Pulmonary artery endothelial cell (primary cell): ENCODE data around the gene NEUROG2. TPM values are rescaled to one million over a fixed set of nuclear protein-coding genes. Genes with fewer than 3 reads are reported as not detected.
"Not testable (repeated sequence)": the region's sequence is repeated elsewhere in the genome, so short reads cannot be mapped to it uniquely, and the experiment has no call there.

Experiments used
- DNase-seq: peaks from one replicate; pipeline ENCODE4 v3.0.0-alpha.2; 2011; ENCODE audit warnings: low read depth, low spot score
- total RNA-seq: library from RNA; depleted of rRNA; stranded (reverse); fragments of >200 nt; gene quantifications from 2 replicates; pipeline ENCODE4 v1.2.3, GENCODE V29; 2014

NEUROG2 gene
- total RNA-seq, 1 donor from 2014 or later: not detected

DNA sequence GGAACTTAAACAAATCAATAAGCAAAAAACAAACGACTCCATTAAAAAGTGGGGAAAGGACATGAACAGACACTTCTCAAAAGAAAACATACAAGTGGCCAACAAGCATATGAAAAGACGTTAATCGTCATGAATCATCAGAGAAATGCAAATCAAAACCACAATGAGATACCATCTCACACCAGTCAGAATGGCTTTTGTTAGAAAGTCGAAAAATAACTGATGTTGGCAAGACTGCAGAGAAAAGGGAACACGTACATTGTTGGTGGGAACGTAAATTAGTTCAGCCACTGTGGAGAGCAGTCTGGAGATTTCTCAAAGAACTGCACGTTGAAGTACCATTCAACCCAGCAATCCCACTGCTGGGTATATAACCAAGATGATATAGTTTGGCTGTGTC is 23.7 kb downstream of the NEUROG2 start:
- DNase-seq: no peak

DNA sequence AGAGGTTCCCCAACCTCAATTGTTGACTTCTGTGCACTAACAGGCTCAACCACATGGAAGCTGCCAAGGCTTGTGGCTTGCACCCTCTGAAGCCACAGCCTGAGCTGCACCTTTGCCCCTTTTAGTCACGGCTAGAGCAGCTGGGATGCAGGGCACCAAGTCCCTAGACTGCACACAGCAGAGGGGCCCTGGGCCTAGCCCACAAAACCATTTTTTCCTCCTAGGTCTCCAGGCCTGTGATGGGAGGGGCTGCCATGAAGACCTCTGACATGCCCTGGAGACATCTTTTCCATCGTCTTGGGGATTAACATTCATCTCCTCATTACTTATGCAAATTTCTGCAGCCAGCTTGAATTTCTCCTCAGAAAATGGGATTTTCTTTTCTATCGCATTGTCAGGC is 25.2 kb downstream of the NEUROG2 start:
- not testable (repeated sequence) for DNase-seq

DNA sequence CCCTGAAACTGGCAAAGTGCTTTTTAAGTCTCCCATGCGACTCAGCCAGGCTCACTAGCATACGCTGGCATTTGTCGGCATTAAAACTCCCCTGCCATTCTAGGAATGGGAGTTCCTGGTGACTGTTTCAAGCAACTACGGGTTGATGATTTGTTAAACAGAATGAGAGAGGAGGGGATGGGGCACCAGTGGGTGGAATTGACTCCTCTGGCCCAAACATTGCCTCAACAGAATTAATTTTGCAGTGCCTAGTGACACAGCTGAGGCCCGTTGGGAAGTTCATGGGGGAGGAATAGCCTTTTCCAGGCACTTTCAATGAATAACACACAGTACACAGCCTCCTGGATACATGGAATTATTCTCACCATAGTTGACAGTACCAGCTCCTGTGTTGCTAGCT is 30.1 kb downstream of the NEUROG2 start:
- no peak for DNase-seq

DNA sequence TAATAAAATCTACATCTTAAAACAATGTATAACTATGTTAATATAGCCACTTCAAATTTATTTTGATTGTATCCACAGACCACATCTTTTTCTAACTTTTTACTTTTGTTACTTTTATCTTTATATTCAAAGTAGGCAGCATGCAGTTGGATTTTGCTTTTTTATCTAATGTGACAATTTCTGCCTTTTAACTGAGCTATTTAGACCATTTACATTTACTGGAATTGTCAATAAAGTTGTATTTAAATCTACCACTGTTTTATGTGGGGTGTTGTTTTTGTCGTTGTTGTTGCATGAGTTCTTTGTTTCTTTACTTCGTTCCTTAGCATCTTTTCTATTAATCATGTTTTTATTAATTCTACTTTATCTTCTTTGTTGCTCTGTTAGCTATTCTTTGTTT is 42.0 kb downstream of the NEUROG2 start:
- DNase-seq: no peak

DNA sequence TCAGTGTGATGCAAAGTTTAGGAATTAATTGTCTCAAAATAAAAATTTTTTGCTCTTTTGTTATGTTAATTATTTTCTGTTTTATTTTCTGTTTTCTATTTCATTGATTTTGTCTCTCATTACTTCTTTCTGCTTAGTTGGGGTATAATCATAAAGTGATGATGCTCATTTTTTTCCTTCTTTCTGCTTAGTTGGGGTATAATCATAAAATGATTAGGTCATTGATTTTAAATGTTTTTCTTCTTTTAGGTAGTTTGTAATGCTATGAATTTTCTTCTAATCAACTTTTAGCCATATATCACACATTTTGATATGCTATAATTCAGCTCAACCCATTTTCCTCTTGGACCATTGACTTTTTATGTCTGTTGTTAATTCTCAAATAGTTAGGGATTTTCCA is 43.7 kb downstream of the NEUROG2 start:
- no peak for DNase-seq

Other genes with a start within 250 kb of the NEUROG2 start
- 15.0 and 18.5 TPM in 2 replicates for gene TIFA, start 230.3 kb downstream of the NEUROG2 start, total RNA-seq
- gene ALPK1, start 218.8 kb downstream of the NEUROG2 start, total RNA-seq: 7.1 and 8.9 TPM in 2 replicates
- 10.1 and 15.8 TPM in 2 replicates for gene ZGRF1, start 120.7 kb upstream of the NEUROG2 start, total RNA-seq
- 19.1 and 26.4 TPM in 2 replicates for gene LARP7, start 121.0 kb upstream of the NEUROG2 start, total RNA-seq